H1 (cell line): ENCODE data around the gene CLDN9. TPM values are rescaled to one million over a fixed set of nuclear protein-coding genes. Genes with fewer than 3 reads are reported as not detected.

Source experiments
- CTCF ChIA-PET: fragments of 300-600 bp; sonication (Branson Sonifier 250); formaldehyde crosslinking; loops from one replicate; lab custom pipeline; 2021; ENCODE audit not compliant: partially characterized antibody; lab: Charles Lee
- POLR2A ChIA-PET: fragments of 300-600 bp; sonication (Branson Sonifier 250); formaldehyde crosslinking; loops from one replicate; lab custom pipeline; 2021; ENCODE audit warnings: inconsistent platforms; ENCODE audit not compliant: partially characterized antibody; lab: Charles Lee
- DNase-seq, 2 experiments: peaks; one replicate each; pipeline versions ENCODE4 v3.0.0 to v3.0.0-alpha.2; 2010 to 2022; ENCODE audit warnings: low spot score in 2 of 2, low read depth in 1 of 2, mixed read lengths in 1 of 2
- FAIRE-seq: peaks from 2 replicates; lab custom pipeline; 2011; peaks lifted over from hg19 to GRCh38; lab: Jason Lieb, UNC
- H2AFZ ChIP-seq: 2 replicates; pipeline ENCODE4 v1.8.1; 2012; ENCODE audit warnings: low read length, inconsistent platforms
- H2AK5ac ChIP-seq: 2 replicates; pipeline ENCODE4 v1.6.1; 2013; ENCODE audit warnings: low read depth, low read length
- H2BK120ac ChIP-seq: replicated peaks from 2 replicates; pipeline ENCODE3; 2013; ENCODE audit warnings: low read depth, low read length, inconsistent platforms
- H2BK12ac ChIP-seq: 2 replicates; pipeline ENCODE4 v1.6.1; 2013; ENCODE audit warnings: low read depth, low read length
- H2BK15ac ChIP-seq: 2 replicates; pipeline ENCODE4 v1.6.1; 2013; ENCODE audit warnings: low read length
- H2BK20ac ChIP-seq: 2 replicates; pipeline ENCODE4 v1.6.1; 2013; ENCODE audit warnings: low read length
- H2BK5ac ChIP-seq: 2 replicates; pipeline ENCODE4 v1.6.1; 2013; ENCODE audit warnings: low read depth, low read length
- H3K14ac ChIP-seq: 2 replicates; pipeline ENCODE4 v1.6.1; 2013; ENCODE audit warnings: inconsistent platforms; ENCODE audit not compliant: insufficient read length
- H3K18ac ChIP-seq: 2 replicates; pipeline ENCODE4 v1.6.1; 2013; ENCODE audit warnings: low read length; ENCODE audit errors: extremely low read depth
- H3K23ac ChIP-seq: 2 replicates; pipeline ENCODE4 v1.6.1; 2013; ENCODE audit warnings: inconsistent platforms; ENCODE audit not compliant: insufficient read length
- H3K23me2 ChIP-seq: 2 replicates; pipeline ENCODE4 v1.6.1; 2013; ENCODE audit warnings: low read depth, low read length
- H3K27ac ChIP-seq: 2 replicates; pipeline ENCODE4 v1.6.1; 2011; ENCODE audit warnings: low read depth, low read length, inconsistent platforms
- H3K27me3 ChIP-seq, 4 experiments: replicated peaks in 1 of 4; 1 replicate in 1 of 4; 2 replicates in 3 of 4; pipeline versions ENCODE4 v1.6.1 to v1.8.1; 2011 to 2013; ENCODE audit warnings: low read length in 3 of 4, mild to moderate bottlenecking in 3 of 4, inconsistent platforms in 2 of 4, mixed read lengths in 2 of 4, moderate library complexity in 1 of 4; ENCODE audit not compliant: control insufficient read depth in 3 of 4, insufficient read depth in 3 of 4; ENCODE audit errors: extremely low read depth in 1 of 4
- H3K36me3 ChIP-seq, 4 experiments: 2 replicates each; pipeline versions ENCODE4 v1.6.1 to v1.8.1; 2011 to 2013; ENCODE audit warnings: mild to moderate bottlenecking in 4 of 4, low read length in 3 of 4, moderate library complexity in 2 of 4, control low read depth in 1 of 4, inconsistent platforms in 1 of 4; ENCODE audit not compliant: insufficient read depth in 4 of 4, control insufficient read depth in 2 of 4
- H3K4ac ChIP-seq: replicated peaks from 2 replicates; pipeline ENCODE3; 2013; ENCODE audit warnings: low read length, low read depth, mixed read lengths, inconsistent platforms; ENCODE audit not compliant: insufficient read length
- H3K4me1 ChIP-seq, 4 experiments: replicated peaks in 1 of 4; 1 replicate in 1 of 4; 2 replicates in 3 of 4; pipeline versions ENCODE4 v1.6.1 to v1.8.1; 2011 to 2013; ENCODE audit warnings: low read length in 3 of 4, inconsistent platforms in 2 of 4, mixed read lengths in 1 of 4; ENCODE audit not compliant: insufficient read depth in 4 of 4, control insufficient read depth in 3 of 4
- H3K4me2 ChIP-seq, 2 experiments: 2 replicates each; pipeline versions ENCODE4 v1.6.1 to v1.8.1; 2011 to 2013; ENCODE audit warnings: low read depth in 2 of 2, low read length in 2 of 2, control low read depth in 1 of 2, inconsistent platforms in 1 of 2, mild to moderate bottlenecking in 1 of 2; ENCODE audit not compliant: insufficient read depth in 1 of 2
- H3K4me3 ChIP-seq, 4 experiments: fragments of 200-600, 300-600 bp in 1 of 4; sonication (generic), shearing (Covaris generic), sonication (Bioruptor Twin) in 1 of 4; 2 replicates each; pipeline versions ENCODE4 v1.5.1 to v1.8.1; 2011 to 2016; ENCODE audit warnings: low read length in 4 of 4, low read depth in 3 of 4, control low read depth in 2 of 4, inconsistent platforms in 2 of 4, mild to moderate bottlenecking in 2 of 4, mixed read lengths in 1 of 4, moderate library complexity in 1 of 4; ENCODE audit not compliant: insufficient read depth in 2 of 4; ENCODE audit errors: extremely low read depth in 1 of 4
- H3K56ac ChIP-seq: replicated peaks from 2 replicates; pipeline ENCODE3; 2013; ENCODE audit warnings: low read depth, mild to moderate bottlenecking, mixed read lengths, low read length, inconsistent platforms; ENCODE audit not compliant: insufficient read length
- H3K79me1 ChIP-seq: 2 replicates; pipeline ENCODE4 v1.6.1; 2013; ENCODE audit warnings: low read depth, low read length, control low read depth
- H3K79me2 ChIP-seq, 2 experiments: 2 replicates each; pipeline versions ENCODE4 v1.6.1 to v1.8.1; 2012 to 2013; ENCODE audit warnings: low read length in 2 of 2, mild to moderate bottlenecking in 2 of 2, inconsistent platforms in 1 of 2; ENCODE audit not compliant: insufficient read depth in 2 of 2, control insufficient read depth in 1 of 2
- H3K9ac ChIP-seq, 4 experiments: replicated peaks in 1 of 4; 1 replicate in 1 of 4; 2 replicates in 3 of 4; pipeline versions ENCODE4 v1.6.1 to v1.8.1; 2011 to 2013; ENCODE audit warnings: low read depth in 3 of 4, low read length in 3 of 4, control low read depth in 2 of 4, mild to moderate bottlenecking in 2 of 4, moderate library complexity in 2 of 4, inconsistent platforms in 1 of 4; ENCODE audit errors: extremely low read depth in 1 of 4
- H3K9me3 ChIP-seq, 2 experiments: 2 replicates each; pipeline versions ENCODE4 v1.6.1 to v1.8.1; 2012 to 2013; ENCODE audit warnings: mild to moderate bottlenecking in 2 of 2, moderate library complexity in 2 of 2, control low read depth in 1 of 2, inconsistent platforms in 1 of 2, low read depth in 1 of 2, low read length in 1 of 2, mixed read lengths in 1 of 2; ENCODE audit not compliant: insufficient read depth in 2 of 2
- H4K20me1 ChIP-seq, 2 experiments: replicated peaks in 1 of 2; 2 replicates each; pipeline versions ENCODE3 to v1.8.1; 2011 to 2013; ENCODE audit warnings: inconsistent platforms in 2 of 2, low read length in 2 of 2, mild to moderate bottlenecking in 1 of 2; ENCODE audit not compliant: insufficient read depth in 2 of 2, control insufficient read depth in 1 of 2
- H4K5ac ChIP-seq: 2 replicates; pipeline ENCODE4 v1.6.1; 2013; ENCODE audit warnings: low read length, low read depth, mixed read lengths, inconsistent platforms; ENCODE audit not compliant: insufficient read length
- H4K8ac ChIP-seq: 2 replicates; pipeline ENCODE4 v1.8.0; 2013; ENCODE audit warnings: mild to moderate bottlenecking, moderate library complexity, low read length, inconsistent platforms; ENCODE audit not compliant: insufficient read depth; ENCODE audit errors: extremely low read depth
- H4K91ac ChIP-seq: replicated peaks from 2 replicates; pipeline ENCODE3; 2013; ENCODE audit warnings: low read length, mixed read lengths, inconsistent platforms; ENCODE audit not compliant: insufficient read length
- BRCA1 ChIP-seq: IDR thresholded peaks from 2 replicates; pipeline ENCODE4 v1.6.1; 2012; ENCODE audit warnings: low read depth, low read length, improper control_type of control experiment
- CBX5 ChIP-seq: fragments of 300-800, 300-1000 bp; sonication (generic); IDR thresholded peaks from 2 replicates; pipeline ENCODE4 v1.7.1; 2016; ENCODE audit warnings: antibody characterized with exemption, low read length, low read depth
- CREB1 ChIP-seq: IDR thresholded peaks from 2 replicates; pipeline ENCODE4 v1.6.1; 2012; ENCODE audit warnings: inconsistent platforms
- SIRT6 ChIP-seq: IDR thresholded peaks from one replicate; pipeline ENCODE4 v1.7.1; 2012; ENCODE audit warnings: low read length, inconsistent platforms
- SP1 ChIP-seq: IDR thresholded peaks from 2 replicates; pipeline ENCODE4 v1.6.1; 2011; ENCODE audit warnings: low read depth, low read length
- SRF ChIP-seq: IDR thresholded peaks from 2 replicates; pipeline ENCODE4 v1.6.1; 2011; ENCODE audit warnings: mild to moderate bottlenecking, low read depth, low read length, moderate library complexity
- ZNF274 ChIP-seq: IDR thresholded peaks from 2 replicates; pipeline ENCODE4 v1.7.0; 2012; ENCODE audit warnings: low read length, borderline replicate concordance; ENCODE audit errors: extremely low read depth
- WGBS, 2 experiments: shearing (Covaris generic) in 1 of 2; methylation state at CpG; one replicate each; pipeline versions ENCODE4 v1.1.6 to v1.1.7; 2013 to 2015; ENCODE audit warnings: low lambda C conversion rate in 2 of 2, mixed read lengths in 2 of 2, inconsistent platforms in 1 of 2, low coverage in 1 of 2, missing lambda C conversion rate in 1 of 2; ENCODE audit not compliant: insufficient replicate concordance in 2 of 2, insufficient coverage in 1 of 2, insufficient read length in 1 of 2; ENCODE audit errors: extremely low coverage in 1 of 2, missing lambda C conversion rate in 1 of 2; 5-methylcytosine and 5-hydroxymethylcytosine counted together
- polyA plus RNA-seq, 7 experiments: library from polyadenylated mRNA; depleted of rRNA in 3 of 7; stranded (reverse) in 5 of 7; unstranded in 2 of 7; fragments of >200 nt in 5 of 7; fragments of 200-250 nt in 2 of 7; gene quantifications; 1 replicate in 5 of 7; 2 replicates in 1 of 7; 4 replicates in 1 of 7; pipeline versions ENCODE4 v1.2.1 to v1.2.3, GENCODE V29; 2011 to 2013; ENCODE audit warnings: missing spikeins in 2 of 7, mixed read lengths in 2 of 7
- total RNA-seq: library from RNA; stranded (reverse); fragmentation: NEBNext Ultra II Directional; extraction: Animal tissue kit (Norgen Biotek cat#: 25700); gene quantifications from 2 replicates; pipeline ENCODE4 v1.2.1, GENCODE V29; 2021
- TF ChIP-seq, protein P1 (sequence below): IDR thresholded peaks from 2 replicates; pipeline ENCODE4 v1.6.1; 2012; ENCODE audit warnings: low read length, inconsistent platforms
- TF ChIP-seq, protein P2 (sequence below): IDR thresholded peaks from 2 replicates; pipeline ENCODE4 v1.6.1; 2011; ENCODE audit warnings: low read length, improper control_type of control experiment

CLDN9 gene
- total and polyA plus RNA-seq, 2 of the 8 experiments (the other 6 are each of a cell fraction or from before 2014, with no cell fraction given): 0.60 to 0.89 TPM

DNA sequence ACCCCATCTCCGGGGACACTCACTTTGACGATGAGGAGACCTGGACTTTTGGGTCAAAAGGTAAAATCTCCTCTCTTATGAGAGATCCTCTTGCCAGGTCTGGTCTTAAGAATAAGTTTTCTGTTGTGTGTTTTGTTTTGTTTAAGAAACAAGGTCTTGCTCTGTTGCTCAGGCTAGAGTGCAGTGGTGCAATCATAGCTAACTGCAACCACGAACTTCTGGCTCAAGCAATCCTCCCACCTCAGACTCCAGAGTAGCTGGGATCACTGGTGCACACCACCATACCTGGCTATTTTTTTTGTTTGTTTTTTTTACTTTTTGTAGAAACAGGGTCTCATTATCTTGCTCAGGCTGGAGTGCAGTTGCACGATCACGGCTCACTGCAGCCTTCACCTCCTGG, 37.8 kb downstream of the CLDN9 start:
- Histone ChIP-seq H3K56ac (no peak overlapping the region), H4K20me1 (peaks cover 0 to 18% of the 10 kb centered on the region in 2 experiments), H3K79me2 (no peaks in the 10 kb centered on the region), H3K4me3 (no peak overlapping the region), H3K23me2 (peaks cover 6% of the 10 kb centered on the region; the same call in 1 of the 2 replicates), H4K91ac (no peak overlapping the region), H2BK20ac (no peak overlapping the region), H4K5ac (no peak overlapping the region), H3K4me1 (peaks cover 0 to 3% (median 2%) of the 10 kb centered on the region in 4 experiments; a peak in 3 of 7 replicates), H2BK5ac (no peak overlapping the region), H3K23ac (no peak overlapping the region), H3K14ac (no peak overlapping the region), H3K27me3 (peaks cover 0 to 8% (median 3%) of the 10 kb centered on the region in 4 experiments; a peak in 6 of 7 replicates), H2BK12ac (no peak overlapping the region), H2BK15ac (no peak overlapping the region), H3K4ac (no peak overlapping the region), H3K18ac (no peak overlapping the region), H3K9ac (no peak overlapping the region), H3K36me3 (no peaks in the 10 kb centered on the region; a peak in 1 of 8 replicates), H4K8ac (no peak overlapping the region; the same call in 1 of the 2 replicates), H3K4me2 (no peak overlapping the region), H2AK5ac (no peak overlapping the region), H3K79me1 (no peaks in the 10 kb centered on the region), H2AFZ (no peak overlapping the region), H3K9me3 (no peaks in the 10 kb centered on the region), H3K27ac (no peak overlapping the region), H2BK120ac (no peak overlapping the region)
- ChIA-PET POLR2A (interaction anchor here (0.7 to 6.1 kb wide), 8 partner anchors 8 to 91 kb away, joined by 3 to 94 read pairs (median 12); partner anchors contain the start of genes BICDL2, CLDN6, HCFC1R1 and THOC6), CTCF (interaction anchor here (2.5 to 7.4 kb wide), 2 partner anchors 9 to 19 kb away, joined by 10 to 117 read pairs; no protein-coding TSS in a partner anchor)
- FAIRE-seq (no peak), DNase-seq (no peak)
- no peak for TF ChIP-seq SIRT6
- TF ChIP-seq, protein P1, sequence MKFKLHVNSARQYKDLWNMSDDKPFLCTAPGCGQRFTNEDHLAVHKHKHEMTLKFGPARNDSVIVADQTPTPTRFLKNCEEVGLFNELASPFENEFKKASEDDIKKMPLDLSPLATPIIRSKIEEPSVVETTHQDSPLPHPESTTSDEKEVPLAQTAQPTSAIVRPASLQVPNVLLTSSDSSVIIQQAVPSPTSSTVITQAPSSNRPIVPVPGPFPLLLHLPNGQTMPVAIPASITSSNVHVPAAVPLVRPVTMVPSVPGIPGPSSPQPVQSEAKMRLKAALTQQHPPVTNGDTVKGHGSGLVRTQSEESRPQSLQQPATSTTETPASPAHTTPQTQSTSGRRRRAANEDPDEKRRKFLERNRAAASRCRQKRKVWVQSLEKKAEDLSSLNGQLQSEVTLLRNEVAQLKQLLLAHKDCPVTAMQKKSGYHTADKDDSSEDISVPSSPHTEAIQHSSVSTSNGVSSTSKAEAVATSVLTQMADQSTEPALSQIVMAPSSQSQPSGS: no peak
- TF ChIP-seq CBX5: no peak
- TF ChIP-seq SP1: no peak
- no peak for TF ChIP-seq CREB1
- no peak for TF ChIP-seq BRCA1
- TF ChIP-seq ZNF274: no peak
- TF ChIP-seq SRF: no peak
- TF ChIP-seq, protein P2, sequence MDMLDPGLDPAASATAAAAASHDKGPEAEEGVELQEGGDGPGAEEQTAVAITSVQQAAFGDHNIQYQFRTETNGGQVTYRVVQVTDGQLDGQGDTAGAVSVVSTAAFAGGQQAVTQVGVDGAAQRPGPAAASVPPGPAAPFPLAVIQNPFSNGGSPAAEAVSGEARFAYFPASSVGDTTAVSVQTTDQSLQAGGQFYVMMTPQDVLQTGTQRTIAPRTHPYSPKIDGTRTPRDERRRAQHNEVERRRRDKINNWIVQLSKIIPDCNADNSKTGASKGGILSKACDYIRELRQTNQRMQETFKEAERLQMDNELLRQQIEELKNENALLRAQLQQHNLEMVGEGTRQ: no peak
- 87% methylated on average over 5 of the region's 5 CpGs; no CpG with 5 or more reads in 1 of the 2 experiments for WGBS, 2 experiments
